ENCODE data around the gene SSNA1.

GRCh38 chr9:137228506-137228967 lies 40.1 kb downstream of the SSNA1 start:
- no peak for TF ChIP-seq EZH2 (IDR thresholded peaks at IDR 0.05; ENCODE audit: borderline replicate concordance, insufficient read depth, low read length, poor library complexity, severe bottlenecking)
- no peak for TF ChIP-seq REST (IDR thresholded peaks at IDR 0.05; ENCODE audit: borderline replicate concordance)
- TF ChIP-seq, protein P1, sequence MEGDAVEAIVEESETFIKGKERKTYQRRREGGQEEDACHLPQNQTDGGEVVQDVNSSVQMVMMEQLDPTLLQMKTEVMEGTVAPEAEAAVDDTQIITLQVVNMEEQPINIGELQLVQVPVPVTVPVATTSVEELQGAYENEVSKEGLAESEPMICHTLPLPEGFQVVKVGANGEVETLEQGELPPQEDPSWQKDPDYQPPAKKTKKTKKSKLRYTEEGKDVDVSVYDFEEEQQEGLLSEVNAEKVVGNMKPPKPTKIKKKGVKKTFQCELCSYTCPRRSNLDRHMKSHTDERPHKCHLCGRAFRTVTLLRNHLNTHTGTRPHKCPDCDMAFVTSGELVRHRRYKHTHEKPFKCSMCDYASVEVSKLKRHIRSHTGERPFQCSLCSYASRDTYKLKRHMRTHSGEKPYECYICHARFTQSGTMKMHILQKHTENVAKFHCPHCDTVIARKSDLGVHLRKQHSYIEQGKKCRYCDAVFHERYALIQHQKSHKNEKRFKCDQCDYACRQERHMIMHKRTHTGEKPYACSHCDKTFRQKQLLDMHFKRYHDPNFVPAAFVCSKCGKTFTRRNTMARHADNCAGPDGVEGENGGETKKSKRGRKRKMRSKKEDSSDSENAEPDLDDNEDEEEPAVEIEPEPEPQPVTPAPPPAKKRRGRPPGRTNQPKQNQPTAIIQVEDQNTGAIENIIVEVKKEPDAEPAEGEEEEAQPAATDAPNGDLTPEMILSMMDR (IDR thresholded peaks at IDR 0.05; ENCODE audit: poor library complexity, severe bottlenecking), result no peak
- no peak for TF ChIP-seq EP300 (conservative IDR thresholded peaks at IDR 0.05; ENCODE audit: poor library complexity, severe bottlenecking)
- TF ChIP-seq SMC3 (conservative IDR thresholded peaks at IDR 0.05; ENCODE audit: poor library complexity), result no peak

Measured in neural cell (in vitro differentiated cells).